GM12873 (cell line): ENCODE measurements around the gene SARS2.

ENCODE experiments used
- TF ChIP-seq, protein P1 (sequence below): IDR thresholded peaks from 2 replicates; pipeline ENCODE4 v1.5.1; 2012; ENCODE audit warnings: low read depth, mild to moderate bottlenecking, moderate library complexity, low read length, control low read depth; ENCODE audit not compliant: insufficient read depth; ENCODE audit errors: missing control alignments

Gene SARS2

DNA sequence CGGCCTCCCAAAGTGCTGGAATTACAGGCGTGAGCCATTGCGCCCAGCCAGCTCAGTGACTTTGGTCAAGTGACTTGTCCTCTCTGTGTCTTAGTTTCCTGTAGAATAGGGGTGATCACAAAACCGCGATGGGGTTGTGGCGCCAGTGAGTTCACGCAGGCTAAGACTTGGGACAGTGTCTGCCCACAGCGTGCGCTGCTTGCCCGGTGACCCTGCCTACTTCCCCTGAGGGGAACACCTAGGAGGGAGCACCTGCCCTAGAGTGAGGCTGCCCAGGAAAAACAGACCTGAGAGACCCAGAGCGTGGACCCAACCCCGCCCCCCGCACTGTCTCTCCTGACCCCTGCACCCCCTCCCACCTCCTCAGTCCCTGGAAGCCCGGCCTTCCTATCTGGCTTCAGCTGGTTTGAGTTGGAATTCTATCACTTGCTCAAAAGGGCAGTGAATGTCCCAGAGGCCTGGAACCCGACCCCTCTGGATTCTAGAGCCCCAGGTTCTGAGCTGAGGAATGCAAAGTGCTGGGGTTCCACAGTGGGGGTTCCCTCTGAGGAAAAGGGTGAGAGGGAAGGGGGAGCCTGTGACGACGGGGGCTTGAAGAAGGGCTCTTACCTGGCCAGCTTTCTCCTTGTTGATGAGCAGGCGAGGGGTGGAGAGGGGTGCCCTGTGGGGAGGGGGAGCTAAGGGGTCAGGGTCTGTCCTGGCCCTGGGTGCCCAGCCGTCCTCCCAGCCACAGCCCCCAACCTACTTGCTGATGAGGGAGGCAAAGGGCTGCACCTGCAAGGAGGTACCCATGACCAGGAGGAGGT is 50.3 kb downstream of the SARS2 start:
- TF ChIP-seq, protein P1, sequence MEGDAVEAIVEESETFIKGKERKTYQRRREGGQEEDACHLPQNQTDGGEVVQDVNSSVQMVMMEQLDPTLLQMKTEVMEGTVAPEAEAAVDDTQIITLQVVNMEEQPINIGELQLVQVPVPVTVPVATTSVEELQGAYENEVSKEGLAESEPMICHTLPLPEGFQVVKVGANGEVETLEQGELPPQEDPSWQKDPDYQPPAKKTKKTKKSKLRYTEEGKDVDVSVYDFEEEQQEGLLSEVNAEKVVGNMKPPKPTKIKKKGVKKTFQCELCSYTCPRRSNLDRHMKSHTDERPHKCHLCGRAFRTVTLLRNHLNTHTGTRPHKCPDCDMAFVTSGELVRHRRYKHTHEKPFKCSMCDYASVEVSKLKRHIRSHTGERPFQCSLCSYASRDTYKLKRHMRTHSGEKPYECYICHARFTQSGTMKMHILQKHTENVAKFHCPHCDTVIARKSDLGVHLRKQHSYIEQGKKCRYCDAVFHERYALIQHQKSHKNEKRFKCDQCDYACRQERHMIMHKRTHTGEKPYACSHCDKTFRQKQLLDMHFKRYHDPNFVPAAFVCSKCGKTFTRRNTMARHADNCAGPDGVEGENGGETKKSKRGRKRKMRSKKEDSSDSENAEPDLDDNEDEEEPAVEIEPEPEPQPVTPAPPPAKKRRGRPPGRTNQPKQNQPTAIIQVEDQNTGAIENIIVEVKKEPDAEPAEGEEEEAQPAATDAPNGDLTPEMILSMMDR, result no peak

DNA sequence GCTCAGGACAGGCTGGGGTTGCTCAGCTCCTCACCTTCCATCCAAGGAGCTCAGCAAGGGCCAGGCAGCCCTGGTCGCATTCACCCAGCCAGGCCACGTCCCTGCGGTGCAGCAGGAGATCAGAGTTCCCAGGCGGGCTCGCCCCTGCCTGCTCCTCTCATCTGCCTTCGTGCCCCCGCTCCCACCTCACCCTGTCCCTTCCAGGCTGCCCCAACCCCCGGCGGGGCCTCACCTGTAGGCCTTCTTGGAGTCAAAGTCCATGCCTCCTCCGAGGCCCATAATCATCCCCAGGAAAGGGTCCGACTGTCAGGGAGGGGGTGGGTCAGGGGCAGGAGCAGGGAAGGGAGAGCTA is 51.2 kb downstream of the SARS2 start:
- TF ChIP-seq, protein P1, result no peak

DNA sequence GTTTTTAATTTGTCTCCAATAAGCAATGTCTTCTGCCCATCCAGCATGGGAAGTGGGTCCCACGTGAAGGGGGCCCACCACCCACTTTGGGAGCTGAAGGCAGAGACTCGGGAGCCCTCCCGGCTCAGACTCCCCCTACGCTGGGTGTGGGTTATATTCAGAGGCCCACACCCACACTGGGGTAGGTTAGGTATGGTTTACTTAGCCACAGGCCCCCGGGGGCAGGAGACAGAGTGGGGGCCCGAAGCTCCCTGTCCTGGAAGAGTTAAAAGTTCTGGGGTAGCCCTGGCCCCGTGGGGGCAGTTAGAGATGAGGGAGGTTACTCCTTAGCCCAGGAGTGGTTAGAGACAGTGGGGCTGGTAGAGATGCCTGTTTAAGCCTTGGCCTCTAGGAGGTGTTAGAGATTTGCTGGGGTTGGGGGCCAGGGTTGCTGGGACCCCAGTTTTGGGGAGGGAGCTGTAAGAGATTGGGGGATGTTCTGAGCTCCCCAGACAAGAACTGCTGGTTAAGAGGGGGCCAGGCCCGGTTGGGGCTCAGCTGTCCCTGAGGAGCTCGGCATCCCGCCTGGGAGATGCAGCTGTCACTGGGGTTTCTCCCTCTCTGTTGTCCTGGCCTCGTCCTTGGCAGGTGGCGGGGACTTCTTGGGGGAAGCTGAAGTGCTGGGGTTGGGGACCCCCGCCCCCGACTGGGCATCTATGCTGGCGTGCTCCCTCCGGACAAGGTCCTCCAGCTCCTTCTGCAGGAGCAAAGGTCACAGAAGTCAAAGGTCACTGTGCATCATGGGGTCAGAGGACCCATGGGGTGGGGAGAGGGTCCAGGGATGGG is 51.8 kb downstream of the SARS2 start:
- TF ChIP-seq, protein P1, result peak; percentile 28

DNA sequence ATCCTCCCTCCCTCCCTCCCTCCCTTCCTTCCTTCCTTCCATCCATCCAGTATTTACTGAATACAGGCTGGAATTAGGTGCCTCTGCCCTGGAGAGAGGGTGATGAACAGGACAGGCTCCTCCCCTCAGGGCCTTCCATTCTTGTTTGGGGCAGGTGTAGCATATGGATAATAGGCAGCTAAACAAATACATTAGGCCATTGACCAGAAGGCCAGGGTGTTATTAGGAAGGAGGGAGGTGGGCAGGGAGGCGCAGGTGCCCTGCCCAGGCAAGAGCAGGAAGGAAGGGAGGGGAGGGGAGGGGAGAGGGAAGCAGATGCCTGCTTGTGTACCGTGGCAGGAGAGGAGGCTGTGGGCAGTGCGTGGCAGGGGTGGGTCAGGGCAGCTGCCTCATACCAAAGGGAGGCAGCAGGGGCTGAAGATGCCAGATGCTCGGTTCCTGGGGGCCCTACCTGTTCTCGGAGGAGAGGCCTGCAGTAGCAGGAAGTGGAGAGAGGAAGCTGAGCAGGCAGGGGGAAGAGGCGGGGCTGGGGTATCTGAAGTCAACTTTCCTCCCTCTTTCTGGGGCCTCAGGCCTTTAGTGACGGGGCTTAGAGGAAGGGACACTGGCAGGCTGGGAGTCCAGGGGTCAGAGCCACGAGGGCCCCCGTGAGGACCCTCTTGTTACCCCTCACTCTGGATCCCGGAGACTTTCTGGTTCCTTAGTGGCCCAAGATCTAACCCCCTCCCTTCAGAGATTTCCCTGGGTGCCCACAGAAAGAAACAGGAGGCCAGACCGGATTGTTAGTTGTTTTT is 52.6 kb downstream of the SARS2 start, which contains the start of gene RINL:
Gene RINL, minus strand, starts transcription at position 495 of the 794 bp plus-strand sequence. CDS start 1,533 bp downstream, outside the sequence.
- TF ChIP-seq, protein P1, result no peak

DNA sequence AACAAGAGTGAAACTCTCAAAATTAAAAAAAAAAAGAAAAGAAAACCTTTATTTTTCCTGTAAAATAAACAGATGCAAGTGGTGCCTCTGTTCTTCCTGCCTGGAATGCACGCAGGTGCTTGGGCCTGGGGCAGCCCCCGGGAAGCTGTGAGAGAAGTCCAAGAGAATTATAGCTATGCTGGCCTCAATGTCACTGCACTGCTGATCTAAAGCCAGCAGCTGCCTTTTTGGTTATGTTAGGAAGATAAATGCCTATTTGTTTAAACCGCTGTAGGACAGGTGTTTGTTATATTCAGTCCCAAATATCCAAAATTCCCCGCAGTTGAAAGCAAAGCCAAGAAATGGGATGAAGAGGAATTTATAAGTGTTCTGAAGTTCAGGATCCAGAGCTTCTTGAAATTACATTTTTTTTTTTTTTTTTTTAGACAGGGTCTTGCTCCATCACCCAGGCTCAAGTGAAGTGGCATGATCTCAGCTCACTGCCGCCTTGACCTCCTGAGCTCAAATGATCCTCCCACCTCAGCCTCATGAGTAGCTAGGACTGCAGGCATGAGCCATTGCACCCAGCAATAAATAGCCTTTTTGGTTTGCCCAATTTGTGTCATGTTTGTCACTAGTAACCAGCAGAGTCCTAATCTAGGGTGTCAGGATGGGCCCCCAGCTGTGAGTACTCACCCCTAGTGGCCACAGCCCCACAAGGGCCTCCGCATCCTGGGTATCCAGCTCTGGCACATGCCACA is 54.7 kb downstream of the SARS2 start:
- TF ChIP-seq, protein P1, result peak; percentile 28

DNA sequence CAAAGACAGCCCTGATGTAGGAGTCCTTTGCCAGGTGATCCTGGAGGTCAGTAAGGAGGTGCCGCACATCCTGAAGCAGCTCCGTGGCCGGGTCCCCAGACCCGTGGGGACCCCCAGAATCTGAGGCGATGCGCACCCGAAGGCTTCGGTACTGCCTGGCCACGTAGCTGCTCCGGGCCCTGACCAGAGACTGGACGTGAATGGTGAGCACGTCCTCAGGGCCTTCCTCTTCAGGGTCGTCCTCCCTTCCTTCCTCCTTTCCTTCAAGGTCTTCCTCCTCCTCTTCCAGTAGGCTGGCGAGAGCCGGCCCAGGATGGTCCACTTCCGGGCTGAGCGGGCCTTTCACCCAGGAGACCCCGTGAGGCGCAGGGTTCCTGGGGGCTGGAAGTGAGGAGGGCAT is 60.0 kb downstream of the SARS2 start:
- TF ChIP-seq, protein P1, result no peak
